RWPE1 (cell line): ENCODE results near the gene ZNG1C.
"Not testable (repeated sequence)": the region's sequence is repeated elsewhere in the genome, so short reads cannot be mapped to it uniquely, and the experiment has no call there.

Source experiments
- CTCF ChIA-PET: fragments of 350-600 bp; sonication (Branson Sonifier 250); formaldehyde crosslinking; extraction: SDS; loops from one replicate; lab custom pipeline; 2021; lab: Yijun Ruan, JAX
- POLR2A ChIA-PET: fragments of 400-600 bp; formaldehyde crosslinking; extraction: SDS; loops from one replicate; lab custom pipeline; 2020; ENCODE audit warnings: antibody characterized with exemption; ENCODE audit not compliant: low non-redundant PET; lab: Yijun Ruan, JAX
- DNase-seq: peaks from one replicate; pipeline ENCODE4 v3.0.0; 2012; ENCODE audit warnings: low spot score
- H3K27ac ChIP-seq: fragments of 450-650 bp; 2 replicates; pipeline ENCODE4 v1.5.1; 2017

The ZNG1C gene

DNA sequence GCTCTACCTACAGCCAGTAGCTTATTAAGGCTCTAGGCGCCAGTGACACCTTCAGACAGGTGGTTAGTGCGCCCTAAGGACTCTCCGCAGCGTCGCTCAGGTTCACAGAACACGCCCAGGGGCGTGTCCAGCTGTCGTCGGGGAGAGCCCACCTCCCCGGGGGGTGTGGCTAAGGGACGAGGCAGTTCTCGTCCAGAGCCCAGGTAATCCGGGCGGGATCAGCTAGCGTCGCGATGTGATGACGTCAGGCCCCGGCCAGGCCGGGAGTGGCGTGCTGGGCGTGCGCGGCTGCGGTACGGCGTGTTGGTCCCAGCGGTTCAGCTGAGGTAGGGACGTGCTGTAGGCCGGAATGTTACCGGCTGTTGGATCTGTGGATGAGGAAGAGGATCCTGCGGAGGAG, at the start of gene ZNG1C:
TSS of gene ZNG1C (plus strand) at position 301 of the 400 bp plus-strand sequence. CDS start at position 350, 49 bp downstream.
- H3K27ac ChIP-seq, POLR2A ChIA-PET, DNase-seq, CTCF ChIA-PET: not testable (repeated sequence)

DNA sequence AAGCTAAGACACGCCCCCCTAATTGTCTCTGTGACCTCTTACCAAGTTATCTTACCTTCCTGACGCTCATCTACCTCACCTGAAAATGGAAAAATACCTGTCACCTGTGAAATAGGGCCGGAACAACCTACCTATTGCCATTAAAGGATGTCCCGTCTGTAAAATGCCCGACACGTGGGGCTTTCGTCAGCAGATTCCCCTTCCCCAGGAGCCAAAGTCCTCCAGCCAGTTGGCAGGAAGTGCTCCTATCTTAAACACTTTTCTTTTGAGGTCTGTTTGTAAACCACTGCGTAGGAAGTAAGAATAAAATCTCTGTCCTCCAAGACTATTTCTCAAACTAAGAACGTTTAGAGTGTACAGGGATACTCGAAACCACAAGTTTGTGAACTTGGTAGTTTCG, 654 bp downstream of the ZNG1C start:
- H3K27ac ChIP-seq, CTCF ChIA-PET, POLR2A ChIA-PET, DNase-seq: not testable (repeated sequence)

DNA sequence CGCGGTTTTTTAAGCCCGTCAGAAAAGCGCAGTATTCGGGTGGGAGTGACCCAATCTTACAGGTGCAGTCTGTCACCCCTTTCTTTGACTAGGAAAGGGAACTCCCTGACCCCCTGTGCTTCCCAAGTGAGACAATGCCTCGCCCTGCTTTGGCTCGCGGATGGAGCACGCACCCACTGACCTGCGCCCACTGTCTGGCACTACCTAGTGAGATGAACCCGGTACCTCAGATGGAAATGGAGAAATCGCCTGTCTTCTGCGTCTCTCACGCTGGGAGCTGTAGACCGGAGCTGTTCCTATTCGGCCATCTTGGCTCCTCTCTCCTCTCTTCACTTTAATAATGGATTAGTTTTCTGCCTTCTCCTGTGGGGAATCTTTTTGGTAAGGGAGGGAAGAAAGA, 39.3 kb downstream of the ZNG1C start:
- POLR2A ChIA-PET, H3K27ac ChIP-seq, CTCF ChIA-PET, DNase-seq: not testable (repeated sequence)

DNA sequence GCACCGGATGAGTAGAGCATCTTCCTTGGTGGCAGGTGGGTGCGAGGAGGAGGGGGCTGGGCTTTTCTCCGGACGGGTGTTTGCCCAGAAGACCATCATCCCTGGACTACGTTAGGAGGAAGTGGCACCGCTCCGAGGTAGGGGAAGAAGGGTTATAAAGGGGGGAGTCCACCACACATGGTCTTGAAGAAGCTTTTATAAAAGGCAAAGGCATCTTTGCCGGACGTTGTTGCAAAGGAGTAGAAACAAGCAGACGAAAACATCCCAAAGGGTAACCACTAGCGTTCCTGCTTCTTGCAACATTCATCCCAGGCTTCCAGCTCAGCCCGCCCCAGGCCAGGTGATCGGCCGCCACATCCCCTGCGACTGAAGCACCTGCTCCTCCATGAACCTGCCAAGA, 60.8 kb downstream of the ZNG1C start, which contains the start of gene FOXD4L3:
TSS of gene FOXD4L3 (plus strand) at position 301 of the 400 bp plus-strand sequence. CDS start at position 386, 85 bp downstream.
- H3K27ac ChIP-seq, DNase-seq, POLR2A ChIA-PET, CTCF ChIA-PET: not testable (repeated sequence)

DNA sequence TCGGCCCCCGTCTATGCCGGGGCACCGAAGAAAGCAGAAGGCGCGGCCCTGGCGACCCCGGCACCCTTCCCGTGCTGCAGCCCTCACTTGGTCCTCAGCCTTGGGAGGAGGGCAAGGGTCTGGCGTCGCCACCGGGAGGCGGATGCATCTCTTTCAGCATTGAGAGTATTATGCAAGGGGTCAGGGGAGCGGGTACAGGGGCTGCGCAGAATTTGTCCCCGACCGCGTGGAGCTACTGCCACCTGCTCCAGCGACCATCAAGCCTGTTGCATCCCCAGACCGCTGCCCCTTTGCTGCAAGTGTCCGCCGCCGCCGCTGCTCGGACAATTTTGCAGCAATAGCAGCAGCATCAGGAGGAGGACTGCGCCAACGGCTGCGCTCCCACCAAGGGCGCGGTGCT, 62.0 kb downstream of the ZNG1C start:
- CTCF ChIA-PET, DNase-seq, POLR2A ChIA-PET, H3K27ac ChIP-seq: not testable (repeated sequence)

DNA sequence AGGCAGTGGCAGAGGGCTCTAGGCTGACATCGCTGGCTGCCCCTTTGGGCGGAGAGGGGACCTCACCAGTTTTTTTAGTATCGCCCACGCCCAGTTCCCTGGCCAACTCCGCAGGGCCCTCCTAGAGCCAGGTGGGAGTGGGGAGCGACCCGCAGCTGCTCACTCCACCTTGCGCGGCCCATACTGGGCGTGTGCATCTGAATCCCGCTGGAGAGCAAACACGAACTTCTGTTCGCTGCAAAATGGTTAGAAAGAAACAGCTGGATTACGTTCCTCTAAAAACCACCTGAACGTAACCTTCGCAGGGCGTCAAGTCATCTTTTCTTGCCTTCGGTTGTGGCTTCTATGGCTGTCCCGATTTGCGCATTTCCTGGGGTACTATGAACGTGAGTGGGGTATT, 62.4 kb downstream of the ZNG1C start:
- DNase-seq, POLR2A ChIA-PET, H3K27ac ChIP-seq, CTCF ChIA-PET: not testable (repeated sequence)

DNA sequence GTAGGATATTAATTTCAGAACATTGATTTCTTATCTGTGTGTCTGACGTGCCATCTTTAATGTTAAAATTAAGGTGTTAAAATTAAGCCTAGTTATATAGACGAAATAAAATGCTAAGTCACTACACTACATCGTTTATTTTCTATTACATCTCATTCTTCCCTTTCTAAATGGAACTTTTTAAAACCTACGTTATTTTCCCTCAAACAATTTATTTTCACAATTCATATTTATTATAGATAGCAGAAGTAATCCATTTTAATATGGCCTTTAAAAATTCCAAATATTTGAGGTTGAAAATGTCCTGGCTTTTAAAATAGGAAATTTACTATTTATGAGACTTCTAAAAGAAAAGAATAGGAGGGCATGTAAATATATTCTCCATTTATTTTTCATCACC, 63.0 kb downstream of the ZNG1C start:
- CTCF ChIA-PET, H3K27ac ChIP-seq, DNase-seq, POLR2A ChIA-PET: not testable (repeated sequence)

DNA sequence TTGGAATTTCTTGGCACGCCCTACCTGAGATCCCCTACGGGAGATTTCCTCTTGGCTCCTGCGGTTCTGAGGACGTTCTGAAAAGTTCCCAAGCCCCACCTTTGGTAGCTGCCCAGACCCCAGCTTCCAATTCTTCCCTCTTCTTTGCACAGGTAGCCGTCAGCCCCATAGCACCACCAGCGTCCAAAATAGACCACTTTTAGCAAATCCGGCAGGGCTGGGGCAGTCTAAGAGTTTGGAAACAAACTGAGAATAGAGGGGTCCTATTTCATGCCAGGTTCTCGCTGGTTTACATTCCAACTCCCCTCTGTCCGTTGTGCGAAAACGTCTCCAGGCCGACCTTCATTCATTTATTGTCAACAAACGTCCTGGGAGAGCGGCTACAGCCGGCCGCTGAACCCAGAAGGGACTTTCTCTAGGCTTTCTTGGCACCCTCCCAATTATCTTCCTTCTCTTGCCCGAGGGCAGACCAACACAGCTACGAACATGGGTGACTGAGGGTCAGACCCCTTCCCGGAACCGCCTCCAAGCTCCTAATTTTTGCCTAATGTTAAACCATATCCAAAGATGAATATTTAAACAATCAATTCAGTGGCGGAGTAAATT, 64.0 kb downstream of the ZNG1C start:
- H3K27ac ChIP-seq, DNase-seq, POLR2A ChIA-PET, CTCF ChIA-PET: not testable (repeated sequence)

DNA sequence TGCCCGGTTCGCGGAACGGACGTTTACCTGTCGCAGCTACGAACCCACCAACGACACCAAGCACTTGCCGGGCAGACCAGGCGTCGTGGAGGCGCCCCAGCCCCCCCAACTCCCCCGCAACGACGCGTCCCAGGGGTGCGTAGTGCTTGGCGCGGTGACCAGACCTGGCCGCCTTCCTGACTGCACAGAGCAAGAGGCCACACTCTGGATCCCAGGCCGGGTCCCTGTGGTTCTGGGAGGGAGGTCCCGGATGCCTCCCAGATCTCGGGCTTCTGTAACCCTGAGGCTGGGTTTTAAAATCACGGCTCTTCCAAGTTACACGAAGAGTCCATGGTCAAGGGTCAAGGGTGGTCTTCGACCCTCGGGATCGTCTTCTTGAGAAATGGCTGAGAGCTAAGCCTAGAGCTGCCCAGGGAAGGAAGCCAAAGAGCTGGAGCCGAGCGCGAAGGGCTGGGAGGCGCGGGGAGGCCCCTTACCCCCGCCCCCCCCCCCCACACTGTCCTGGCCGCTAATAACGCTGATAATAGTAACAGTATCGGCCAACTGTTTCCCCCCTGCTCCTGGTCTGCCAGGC, 64.7 kb downstream of the ZNG1C start:
- CTCF ChIA-PET, DNase-seq, H3K27ac ChIP-seq, POLR2A ChIA-PET: not testable (repeated sequence)

DNA sequence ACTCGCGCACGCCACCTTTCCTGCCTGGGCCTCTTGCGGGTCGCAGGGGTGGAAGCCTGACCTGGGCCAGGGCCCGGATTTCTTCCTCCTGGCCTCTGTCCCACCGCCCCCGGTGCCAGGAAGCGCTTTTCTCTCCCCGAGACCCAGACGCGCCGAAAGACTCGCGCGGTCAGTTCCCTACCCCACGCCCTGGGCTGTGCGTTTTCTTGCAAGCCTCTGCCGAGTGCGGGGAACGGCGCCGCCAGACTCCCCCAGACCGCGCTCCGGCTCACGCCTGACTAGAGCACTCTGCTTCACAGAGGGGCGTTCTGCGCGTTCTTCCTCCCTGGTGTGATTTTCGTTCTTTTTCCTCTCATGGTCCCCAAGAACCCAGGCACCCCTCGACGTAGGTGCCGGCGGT, 65.3 kb downstream of the ZNG1C start:
- H3K27ac ChIP-seq, POLR2A ChIA-PET, DNase-seq, CTCF ChIA-PET: not testable (repeated sequence)

DNA sequence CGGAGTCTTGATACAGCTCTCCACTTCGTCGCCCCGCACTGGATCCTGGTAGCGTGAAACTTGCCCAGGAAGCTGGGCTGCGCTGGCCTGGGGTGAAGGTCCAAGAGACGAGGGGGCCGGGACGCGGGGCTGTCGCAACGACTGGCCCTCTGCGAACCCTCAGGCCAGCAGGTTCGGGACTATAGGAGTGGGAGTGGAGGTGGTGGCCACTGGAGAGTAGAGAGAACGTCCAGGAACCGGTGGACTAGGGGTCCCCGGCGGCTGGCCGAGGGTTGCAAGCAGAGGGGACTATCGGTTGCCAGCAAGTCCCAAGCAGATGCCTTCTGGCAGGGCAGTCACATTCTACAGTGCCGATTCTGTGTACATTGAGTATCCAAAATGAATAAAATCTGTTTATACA, 65.9 kb downstream of the ZNG1C start:
- H3K27ac ChIP-seq, CTCF ChIA-PET, DNase-seq, POLR2A ChIA-PET: not testable (repeated sequence)

DNA sequence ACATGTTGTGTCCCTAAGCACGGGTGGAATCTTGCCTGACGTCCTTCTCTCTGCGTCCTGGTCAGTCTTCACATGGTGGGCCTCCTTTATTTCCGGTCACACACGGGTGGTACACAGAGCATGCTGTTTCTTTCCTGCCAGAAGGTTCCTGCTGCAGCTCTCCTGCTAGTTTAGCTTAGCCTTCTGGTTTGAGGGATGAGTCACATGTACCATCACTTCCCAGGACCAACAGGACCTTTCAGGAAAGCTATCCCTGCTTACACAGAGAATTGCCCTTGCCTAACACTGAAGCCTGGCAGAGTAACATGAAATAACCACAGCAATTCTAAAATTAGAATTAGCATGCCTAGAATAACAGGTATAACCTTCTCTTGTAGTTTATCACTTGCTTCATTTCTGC, 69.4 kb downstream of the ZNG1C start:
- CTCF ChIA-PET = not testable (repeated sequence)

DNA sequence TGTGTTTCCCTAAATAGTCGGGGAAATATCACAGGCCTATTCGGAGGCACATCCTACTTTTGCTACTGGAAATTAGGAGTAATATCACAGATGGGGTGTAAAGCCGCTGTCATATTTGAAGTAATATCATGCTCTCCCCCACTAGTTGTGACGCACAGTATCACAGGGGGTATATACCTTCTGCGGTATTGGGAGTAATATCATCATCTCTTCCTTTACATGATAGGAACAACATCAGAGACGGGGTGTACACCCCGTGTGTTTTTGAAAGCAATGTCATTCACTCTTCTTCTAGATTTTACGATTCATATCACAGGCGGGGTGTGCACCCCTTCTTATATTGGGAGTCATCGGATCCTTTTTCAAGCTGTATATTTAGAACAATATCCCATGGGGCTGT, 76.4 kb downstream of the ZNG1C start:
- CTCF ChIA-PET, H3K27ac ChIP-seq, POLR2A ChIA-PET, DNase-seq: not testable (repeated sequence)

More for the DNA sequence above, 69.4 kb downstream of the ZNG1C start:
- H3K27ac ChIP-seq, DNase-seq, POLR2A ChIA-PET: not testable (repeated sequence)

DNA sequence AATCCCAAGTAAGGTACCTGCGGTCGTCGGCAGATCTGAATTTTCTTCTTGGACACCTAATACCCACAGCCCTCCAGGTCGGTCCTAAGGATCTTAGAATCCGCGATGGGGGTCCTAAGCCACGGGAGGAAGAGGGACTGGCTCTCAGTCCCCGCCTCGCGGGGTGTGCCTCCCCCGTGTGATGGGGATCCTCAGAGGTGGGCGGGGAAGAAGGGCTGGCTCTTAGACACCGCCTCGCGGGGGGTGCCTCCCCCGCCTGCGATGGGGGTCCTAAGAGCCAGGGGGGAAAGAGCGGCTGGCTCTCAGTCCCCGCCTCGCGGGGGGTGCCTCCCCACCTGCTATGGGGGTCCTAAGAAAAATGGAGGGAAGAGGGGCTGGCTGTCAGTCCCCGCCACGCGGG, 82.0 kb downstream of the ZNG1C start:
- POLR2A ChIA-PET, CTCF ChIA-PET, DNase-seq, H3K27ac ChIP-seq: not testable (repeated sequence)

DNA sequence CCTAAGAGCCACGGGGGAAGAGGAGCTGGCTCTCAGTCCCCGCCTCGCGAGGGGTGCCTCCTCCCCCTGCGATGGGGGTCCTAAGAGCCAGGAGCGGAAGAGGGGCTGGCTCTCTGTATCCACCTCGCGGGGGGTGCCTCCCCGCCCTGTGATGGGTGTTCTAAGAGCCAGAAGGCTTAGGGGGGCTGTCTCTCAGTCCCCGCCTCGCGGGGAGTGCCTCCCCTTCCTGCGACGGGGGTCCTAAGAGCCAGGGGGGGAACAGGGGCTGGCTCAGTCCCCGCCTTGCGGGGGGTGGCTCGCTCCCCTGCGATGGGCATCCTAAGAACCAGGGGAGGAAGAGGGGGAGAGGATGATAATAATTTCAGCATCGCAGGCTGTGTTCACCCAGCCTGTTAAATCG, 82.7 kb downstream of the ZNG1C start:
- POLR2A ChIA-PET, H3K27ac ChIP-seq, DNase-seq, CTCF ChIA-PET: not testable (repeated sequence)

DNA sequence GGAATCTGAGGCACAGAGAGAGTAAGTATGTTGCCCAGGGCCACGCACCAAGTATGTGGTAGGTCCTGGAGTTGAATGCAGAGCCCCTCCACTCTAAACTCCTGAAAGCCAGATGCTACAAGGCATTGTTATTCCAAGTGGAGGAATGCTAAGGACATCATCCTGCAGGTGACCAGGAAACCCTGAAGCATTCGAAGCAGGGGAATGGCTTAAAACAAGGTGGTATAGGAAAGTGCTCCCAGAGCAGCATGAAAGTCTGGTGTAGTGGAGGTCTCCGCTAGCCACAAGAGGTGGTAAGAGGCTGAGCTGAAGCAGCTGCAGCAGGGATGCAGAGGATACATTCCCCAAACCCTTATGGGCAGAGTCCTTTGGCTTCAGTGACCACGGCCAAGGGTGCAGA, 87.3 kb downstream of the ZNG1C start:
- POLR2A ChIA-PET, CTCF ChIA-PET, DNase-seq, H3K27ac ChIP-seq: not testable (repeated sequence)

DNA sequence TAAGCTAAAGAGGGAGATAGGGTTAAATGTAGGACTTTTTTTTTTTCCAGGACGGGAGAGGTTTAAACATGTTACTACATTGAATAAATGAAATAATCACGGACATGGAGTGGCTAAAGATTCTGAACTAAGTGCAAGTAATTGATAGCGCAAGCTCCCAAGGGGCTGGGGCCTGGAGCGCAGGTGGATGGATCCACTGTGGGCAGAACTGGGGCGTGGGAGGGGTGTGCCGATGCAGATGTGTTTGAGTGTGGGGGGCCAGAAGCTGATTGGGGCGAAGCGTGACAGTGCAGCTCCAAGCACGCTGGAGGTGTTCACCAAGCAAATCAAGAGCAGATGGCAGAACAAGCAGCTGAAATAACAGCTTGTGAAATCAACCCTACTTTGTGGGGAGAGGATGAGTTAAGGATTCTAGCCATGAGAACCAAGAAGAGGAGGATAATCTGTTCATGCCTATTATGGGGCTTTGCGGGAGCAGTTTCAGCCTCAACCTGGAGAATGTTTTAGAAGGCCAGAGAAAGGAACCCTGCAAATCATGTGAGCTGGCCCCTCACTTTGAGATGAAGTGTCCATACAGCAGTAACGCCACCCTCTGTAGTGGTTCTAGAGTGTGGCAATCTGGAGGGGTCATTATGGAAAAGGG, 88.9 kb downstream of the ZNG1C start:
- POLR2A ChIA-PET, H3K27ac ChIP-seq, DNase-seq, CTCF ChIA-PET: not testable (repeated sequence)

DNA sequence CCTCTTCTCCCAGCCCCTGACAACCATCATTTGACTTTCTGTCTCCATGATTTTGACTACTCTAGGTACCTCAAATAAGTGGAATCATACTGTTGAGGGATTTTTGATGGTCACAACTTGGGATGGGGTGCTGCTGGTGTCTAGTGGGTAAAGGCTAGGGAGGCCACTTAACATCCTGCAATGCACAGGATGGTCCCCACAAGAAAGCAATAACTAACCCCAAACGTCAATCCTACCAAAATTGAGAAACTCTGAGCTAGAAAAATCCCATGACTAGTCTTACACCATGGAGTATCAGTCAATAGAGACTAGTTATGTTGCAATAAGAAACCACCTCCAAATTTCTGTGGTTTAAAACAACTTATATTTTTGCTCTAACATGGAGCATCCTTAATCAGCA, 90.3 kb downstream of the ZNG1C start:
- CTCF ChIA-PET, DNase-seq, H3K27ac ChIP-seq, POLR2A ChIA-PET: not testable (repeated sequence)
